SH-SY5Y (cell line): ENCODE results near the gene MAST4.

Source experiments
- GATA2 ChIP-seq: IDR thresholded peaks from 2 replicates; pipeline ENCODE4 v1.6.1; 2011; ENCODE audit warnings: mild to moderate bottlenecking, low read depth, low read length
- GATA3 ChIP-seq: IDR thresholded peaks from 2 replicates; pipeline ENCODE4 v1.6.1; 2011; ENCODE audit warnings: low read depth, mild to moderate bottlenecking, low read length, moderate library complexity

GRCh38 chr5:67135381-67135984 is 539.3 kb downstream of the MAST4 start:
- TF ChIP-seq GATA2, result no peak
- TF ChIP-seq GATA3, result no peak
